Iris pigment epithelial cell (primary cell): Measurements from ENCODE around the gene NEURL2.
"Not testable (repeated sequence)": the region's sequence is repeated elsewhere in the genome, so short reads cannot be mapped to it uniquely, and the experiment has no call there.

ENCODE experiments used
- DNase-seq: peaks from one replicate; pipeline ENCODE4 v3.0.0-alpha.2; 2011; ENCODE audit warnings: low read depth

Gene NEURL2

GRCh38 chr20:45890985-45891983, at the start of gene NEURL2, which contains the start of gene CTSA:
NEURL2 (minus strand) TSS chr20:45891208; CDS start chr20:45890991, 217 bp downstream.
CTSA (plus strand) TSS chr20:45891335; CDS start chr20:45891569, 234 bp downstream.
- DNase-seq: peak; percentile 87

- DNase-seq: no peak
These were observed 49.5 kb upstream of the NEURL2 start for GRCh38 chr20:45940469-45940868.

- no peak for DNase-seq
These were observed 49.0 kb upstream of the NEURL2 start for GRCh38 chr20:45940053-45940452.

- no peak for DNase-seq
These were observed 47.9 kb upstream of the NEURL2 start for GRCh38 chr20:45938727-45939438.

- peak; percentile 41 for DNase-seq
These were observed 46.8 kb upstream of the NEURL2 start for GRCh38 chr20:45937765-45938164.

GRCh38 chr20:45935416-45936046, 44.5 kb upstream of the NEURL2 start:
- no peak for DNase-seq

GRCh38 chr20:45934586-45935415, 43.8 kb upstream of the NEURL2 start, which contains the start of gene PCIF1:
PCIF1 (plus strand) TSS chr20:45934683; CDS start chr20:45939000, 4,317 bp downstream.
- DNase-seq: peak; percentile 98

GRCh38 chr20:45934046-45934585, 43.1 kb upstream of the NEURL2 start:
- DNase-seq: peak; percentile 38

GRCh38 chr20:45933266-45934045, 42.4 kb upstream of the NEURL2 start:
- DNase-seq: peak; percentile 82

GRCh38 chr20:45931680-45932079, 40.7 kb upstream of the NEURL2 start:
- DNase-seq: not testable (repeated sequence)

- DNase-seq: no peak
These were observed 36.3 kb upstream of the NEURL2 start for GRCh38 chr20:45927071-45927878.

GRCh38 chr20:45926731-45927070, 35.7 kb upstream of the NEURL2 start:
- no peak for DNase-seq

GRCh38 chr20:45925821-45926506, 35.0 kb upstream of the NEURL2 start:
- DNase-seq: no peak

- DNase-seq: peak; percentile 72
These were observed 33.6 kb upstream of the NEURL2 start for GRCh38 chr20:45924391-45925261.

- no peak for DNase-seq
These were observed 30.6 kb upstream of the NEURL2 start for GRCh38 chr20:45921337-45922189.

- DNase-seq: peak; percentile 60
These were observed 29.7 kb upstream of the NEURL2 start for GRCh38 chr20:45920462-45921336.
